ENCODE results near the gene CUL4A.

CUL4A gene

DNA sequence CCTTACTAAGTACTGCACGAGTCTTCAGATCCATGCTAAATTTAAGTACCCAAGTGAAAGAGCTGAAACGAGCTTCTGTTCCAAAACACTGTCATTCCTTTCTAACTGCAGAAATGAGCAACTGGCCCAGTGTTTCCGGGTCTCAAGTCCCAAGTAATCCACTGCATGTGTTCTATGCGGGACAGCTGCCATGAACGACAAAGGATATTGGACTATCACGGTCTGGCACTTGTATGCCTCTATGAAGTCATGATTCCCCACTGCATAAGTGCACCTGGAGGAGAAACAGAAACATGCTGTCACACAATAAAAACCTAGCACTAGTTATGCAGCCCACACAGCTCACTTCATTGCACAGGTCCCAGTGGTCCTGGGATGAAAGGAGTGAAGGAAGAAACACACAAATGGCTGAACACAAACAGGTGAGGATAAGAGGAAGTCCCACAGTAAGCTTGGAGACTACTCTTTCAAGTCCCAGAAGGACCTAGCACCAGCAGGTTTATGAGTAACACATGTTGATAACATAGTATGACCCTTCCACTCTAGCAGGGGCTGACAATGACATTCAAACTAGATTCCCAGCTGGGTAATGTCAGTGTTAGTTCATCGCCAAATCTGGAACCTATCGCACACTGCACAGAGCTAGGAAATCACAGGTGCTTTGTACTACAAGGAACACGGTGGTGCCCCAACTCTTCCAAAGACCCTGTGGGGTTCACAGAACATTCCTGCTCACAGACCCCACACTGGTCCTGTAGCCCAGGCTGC, 12.3 kb upstream of the CUL4A start:
- H3K36me3 ChIP-seq (ENCODE audit: insufficient read depth, low read depth, low read length), result peaks cover 82% of the 10 kb centered on the region
- H3K4me1 ChIP-seq (ENCODE audit: insufficient read depth, low read length), result no peaks in the 10 kb centered on the region
- H3K27me3 ChIP-seq (ENCODE audit: insufficient read depth, low read length), result no peaks in the 10 kb centered on the region
- H3K9ac ChIP-seq (ENCODE audit: low read depth, low read length), result no peak overlapping the region
- no peak overlapping the region for H3K27ac ChIP-seq (ENCODE audit: low read length)
- H3K4me3 ChIP-seq (ENCODE audit: low read length), result no peak overlapping the region
- no peaks in the 10 kb centered on the region for H3K9me3 ChIP-seq (ENCODE audit: insufficient read depth, low read depth, low read length)

DNA sequence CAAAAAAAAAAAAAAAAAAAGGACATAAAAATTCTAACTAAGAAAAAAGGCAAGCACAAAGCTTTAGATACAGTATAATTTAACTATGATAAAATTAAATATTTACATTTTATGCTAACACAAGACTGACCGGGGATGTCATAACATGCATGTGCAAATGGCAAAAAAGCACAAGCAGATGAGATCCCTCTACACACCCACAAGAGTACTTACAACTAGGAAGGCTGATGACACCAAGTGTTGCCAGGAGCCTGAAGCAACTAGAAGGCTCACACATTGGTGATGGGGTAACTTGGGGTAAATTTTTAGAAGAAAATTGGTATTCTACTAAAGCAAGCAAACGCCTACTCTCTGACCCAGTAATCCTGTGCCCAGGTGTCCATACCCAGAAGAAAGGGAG, 7.6 kb upstream of the CUL4A start:
- peaks cover 74% of the 10 kb centered on the region for H3K36me3 ChIP-seq (ENCODE audit: insufficient read depth, low read depth, low read length)
- H3K27me3 ChIP-seq (ENCODE audit: insufficient read depth, low read length), result no peaks in the 10 kb centered on the region
- no peak overlapping the region for H3K27ac ChIP-seq (ENCODE audit: low read length)
- H3K4me3 ChIP-seq (ENCODE audit: low read length), result no peak overlapping the region
- no peak overlapping the region for H3K9ac ChIP-seq (ENCODE audit: low read depth, low read length)
- no peaks in the 10 kb centered on the region; the same call in 1 of the 2 replicates for H3K4me1 ChIP-seq (ENCODE audit: insufficient read depth, low read length)
- H3K9me3 ChIP-seq (ENCODE audit: insufficient read depth, low read depth, low read length), result no peaks in the 10 kb centered on the region

- peaks cover 66% of the 10 kb centered on the region for H3K36me3 ChIP-seq (ENCODE audit: insufficient read depth, low read depth, low read length)
- no peak overlapping the region for H3K4me3 ChIP-seq (ENCODE audit: low read length)
- no peak overlapping the region for H3K27ac ChIP-seq (ENCODE audit: low read length)
- H3K27me3 ChIP-seq (ENCODE audit: insufficient read depth, low read length), result no peaks in the 10 kb centered on the region
- H3K4me1 ChIP-seq (ENCODE audit: insufficient read depth, low read length), result peaks cover 4% of the 10 kb centered on the region
- no peaks in the 10 kb centered on the region for H3K9me3 ChIP-seq (ENCODE audit: insufficient read depth, low read depth, low read length)
- H3K9ac ChIP-seq (ENCODE audit: low read depth, low read length), result no peak overlapping the region; the same call in 1 of the 2 replicates
Observed at GRCh38 chr13:113202912-113203311, 6.5 kb upstream of the CUL4A start.

DNA sequence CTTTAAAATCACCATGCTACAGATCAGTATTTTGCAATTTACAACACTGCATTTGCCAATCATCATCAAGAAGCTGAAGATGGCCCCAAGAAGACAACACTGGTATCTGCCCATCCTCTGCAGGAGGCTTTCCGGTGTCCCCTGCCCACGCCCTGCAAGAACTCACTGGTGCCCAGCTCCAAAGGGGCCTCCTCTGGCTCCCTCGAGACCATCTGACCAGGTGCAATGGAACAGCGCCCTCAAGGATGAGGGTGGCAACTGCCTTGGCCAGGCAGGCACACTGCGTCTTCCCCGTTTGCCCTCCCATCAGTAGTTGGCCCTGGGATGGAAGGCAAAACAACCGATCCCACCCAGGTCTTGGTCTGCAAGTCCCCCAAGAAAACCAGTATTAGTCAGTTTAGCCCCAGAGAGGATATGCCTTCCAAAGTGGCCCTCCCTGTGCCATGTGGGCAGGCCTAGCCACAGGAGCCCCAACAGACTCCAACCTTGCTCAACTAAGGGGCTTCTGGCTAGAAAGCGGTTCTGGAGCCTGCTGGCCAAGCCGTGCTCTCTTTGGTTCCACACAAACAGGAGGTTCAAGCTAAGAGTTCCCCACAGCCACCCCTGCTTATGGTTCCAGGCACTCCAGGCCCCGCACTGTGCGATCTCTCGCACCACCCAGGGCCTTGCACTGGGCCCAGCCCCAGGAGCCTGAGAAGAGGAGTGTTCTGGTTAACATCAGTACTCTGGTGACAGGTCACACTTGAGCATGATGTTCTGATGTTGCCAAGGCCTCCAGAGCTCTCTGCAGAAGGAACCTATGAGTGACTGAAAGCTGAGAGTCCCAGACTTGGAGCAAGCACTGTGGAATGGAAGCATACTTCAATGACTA, 5.7 kb upstream of the CUL4A start:
- Histone ChIP-seq H3K27ac (ENCODE audit: low read length) (no peak overlapping the region), H3K36me3 (ENCODE audit: insufficient read depth, low read depth, low read length) (peaks cover 58% of the 10 kb centered on the region), H3K4me1 (ENCODE audit: insufficient read depth, low read length) (peaks cover 4% of the 10 kb centered on the region), H3K9me3 (ENCODE audit: insufficient read depth, low read depth, low read length) (no peaks in the 10 kb centered on the region), H3K9ac (ENCODE audit: low read depth, low read length) (no peak overlapping the region), H3K4me3 (ENCODE audit: low read length) (no peak overlapping the region), H3K27me3 (ENCODE audit: insufficient read depth, low read length) (no peaks in the 10 kb centered on the region)

GRCh38 chr13:113204378-113204734, 5.1 kb upstream of the CUL4A start:
- Histone ChIP-seq H3K4me1 (ENCODE audit: insufficient read depth, low read length) (peaks cover 4% of the 10 kb centered on the region), H3K27me3 (ENCODE audit: insufficient read depth, low read length) (no peaks in the 10 kb centered on the region), H3K27ac (ENCODE audit: low read length) (no peak overlapping the region), H3K9me3 (ENCODE audit: insufficient read depth, low read depth, low read length) (no peaks in the 10 kb centered on the region), H3K36me3 (ENCODE audit: insufficient read depth, low read depth, low read length) (peaks cover 51% of the 10 kb centered on the region), H3K4me3 (ENCODE audit: low read length) (no peak overlapping the region), H3K9ac (ENCODE audit: low read depth, low read length) (no peak overlapping the region)

DNA sequence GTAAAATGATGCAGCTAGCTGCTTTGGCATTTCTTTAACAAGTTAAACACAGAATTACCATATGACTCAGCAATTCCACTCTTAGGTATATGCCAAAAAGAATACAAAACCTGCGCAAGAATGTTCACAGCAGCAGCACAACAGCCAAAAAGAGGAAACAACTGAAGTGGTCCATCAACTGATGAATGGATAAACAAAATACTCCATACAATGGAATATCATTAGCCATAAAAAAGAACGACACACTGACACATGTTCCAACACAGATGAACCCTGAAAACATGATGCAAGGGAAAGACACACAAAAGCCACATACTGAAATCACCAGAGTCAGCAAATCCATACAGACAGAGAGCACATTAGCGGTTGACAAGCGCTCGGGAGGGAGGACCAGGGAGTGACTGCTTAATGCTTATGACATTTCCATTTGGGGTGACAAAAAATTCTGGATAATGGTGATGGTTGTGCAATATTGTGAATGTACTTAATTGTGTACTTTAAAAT, 3.9 kb upstream of the CUL4A start:
- Histone ChIP-seq H3K36me3 (ENCODE audit: insufficient read depth, low read depth, low read length) (peaks cover 40% of the 10 kb centered on the region; the same call in 1 of the 2 replicates), H3K27ac (ENCODE audit: low read length) (no peak overlapping the region), H3K4me3 (ENCODE audit: low read length) (no peak overlapping the region), H3K27me3 (ENCODE audit: insufficient read depth, low read length) (no peaks in the 10 kb centered on the region), H3K9me3 (ENCODE audit: insufficient read depth, low read depth, low read length) (no peaks in the 10 kb centered on the region), H3K9ac (ENCODE audit: low read depth, low read length) (no peak overlapping the region), H3K4me1 (ENCODE audit: insufficient read depth, low read length) (peaks cover 6% of the 10 kb centered on the region)

DNA sequence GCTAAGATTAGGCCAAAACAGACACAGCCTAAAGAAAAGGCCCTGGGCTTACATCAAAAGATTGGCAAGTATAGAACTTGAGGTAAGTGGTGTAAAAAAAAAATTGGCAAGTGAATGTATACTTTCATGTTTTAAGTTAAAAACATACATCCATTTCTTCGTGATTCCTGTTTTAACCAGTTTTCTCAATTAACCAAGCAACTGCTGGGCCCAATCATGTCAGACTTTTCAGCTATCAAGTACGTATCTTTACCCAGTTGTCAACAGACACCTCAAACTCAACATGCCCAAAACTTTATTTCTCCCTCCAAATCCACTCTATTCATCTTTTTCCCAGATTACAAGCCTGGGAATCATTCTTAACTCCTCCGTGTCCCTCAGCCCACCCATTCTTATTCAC, 2.0 kb upstream of the CUL4A start:
- H3K4me3 ChIP-seq (ENCODE audit: low read length), result peak overlapping the region; percentile 86
- H3K27me3 ChIP-seq (ENCODE audit: insufficient read depth, low read length), result no peaks in the 10 kb centered on the region
- H3K36me3 ChIP-seq (ENCODE audit: insufficient read depth, low read depth, low read length), result peaks cover 55% of the 10 kb centered on the region
- no peaks in the 10 kb centered on the region for H3K9me3 ChIP-seq (ENCODE audit: insufficient read depth, low read depth, low read length)
- peak overlapping the region; percentile 83 for H3K9ac ChIP-seq (ENCODE audit: low read depth, low read length)
- H3K4me1 ChIP-seq (ENCODE audit: insufficient read depth, low read length), result peaks cover 12% of the 10 kb centered on the region
- H3K27ac ChIP-seq (ENCODE audit: low read length), result no peak overlapping the region

DNA sequence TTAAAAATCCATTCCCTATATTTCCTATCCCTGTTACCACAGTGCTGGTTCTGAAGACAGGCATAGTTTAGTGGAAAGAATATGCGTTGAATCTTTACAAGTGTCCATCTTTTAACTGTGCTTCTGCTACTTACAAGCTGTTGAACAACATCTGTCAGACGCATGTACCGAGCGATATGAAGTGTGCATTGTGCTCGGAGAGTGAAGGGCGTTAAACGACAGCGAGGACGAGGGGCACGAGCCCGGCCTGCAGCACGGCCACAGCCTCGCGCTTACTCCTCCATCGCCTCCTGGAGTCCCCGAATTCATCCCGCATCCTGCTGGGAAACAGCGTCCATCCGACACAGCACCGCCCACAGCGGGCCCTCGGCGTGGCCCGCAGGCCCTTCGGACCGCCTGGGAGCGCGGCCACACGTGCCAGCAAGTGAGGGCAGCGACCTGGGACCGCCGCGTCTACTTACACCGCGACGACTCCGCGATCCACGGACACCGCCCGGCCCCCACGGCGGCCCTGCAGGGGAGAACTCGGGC, 1.5 kb upstream of the CUL4A start:
- H3K27me3 ChIP-seq (ENCODE audit: insufficient read depth, low read length), result no peaks in the 10 kb centered on the region
- H3K4me3 ChIP-seq (ENCODE audit: low read length), result peak overlapping the region; percentile 86
- no peaks in the 10 kb centered on the region for H3K9me3 ChIP-seq (ENCODE audit: insufficient read depth, low read depth, low read length)
- peaks cover 12% of the 10 kb centered on the region for H3K4me1 ChIP-seq (ENCODE audit: insufficient read depth, low read length)
- no peak overlapping the region for H3K27ac ChIP-seq (ENCODE audit: low read length)
- peak overlapping the region; percentile 83 for H3K9ac ChIP-seq (ENCODE audit: low read depth, low read length)
- peaks cover 54% of the 10 kb centered on the region for H3K36me3 ChIP-seq (ENCODE audit: insufficient read depth, low read depth, low read length)

DNA sequence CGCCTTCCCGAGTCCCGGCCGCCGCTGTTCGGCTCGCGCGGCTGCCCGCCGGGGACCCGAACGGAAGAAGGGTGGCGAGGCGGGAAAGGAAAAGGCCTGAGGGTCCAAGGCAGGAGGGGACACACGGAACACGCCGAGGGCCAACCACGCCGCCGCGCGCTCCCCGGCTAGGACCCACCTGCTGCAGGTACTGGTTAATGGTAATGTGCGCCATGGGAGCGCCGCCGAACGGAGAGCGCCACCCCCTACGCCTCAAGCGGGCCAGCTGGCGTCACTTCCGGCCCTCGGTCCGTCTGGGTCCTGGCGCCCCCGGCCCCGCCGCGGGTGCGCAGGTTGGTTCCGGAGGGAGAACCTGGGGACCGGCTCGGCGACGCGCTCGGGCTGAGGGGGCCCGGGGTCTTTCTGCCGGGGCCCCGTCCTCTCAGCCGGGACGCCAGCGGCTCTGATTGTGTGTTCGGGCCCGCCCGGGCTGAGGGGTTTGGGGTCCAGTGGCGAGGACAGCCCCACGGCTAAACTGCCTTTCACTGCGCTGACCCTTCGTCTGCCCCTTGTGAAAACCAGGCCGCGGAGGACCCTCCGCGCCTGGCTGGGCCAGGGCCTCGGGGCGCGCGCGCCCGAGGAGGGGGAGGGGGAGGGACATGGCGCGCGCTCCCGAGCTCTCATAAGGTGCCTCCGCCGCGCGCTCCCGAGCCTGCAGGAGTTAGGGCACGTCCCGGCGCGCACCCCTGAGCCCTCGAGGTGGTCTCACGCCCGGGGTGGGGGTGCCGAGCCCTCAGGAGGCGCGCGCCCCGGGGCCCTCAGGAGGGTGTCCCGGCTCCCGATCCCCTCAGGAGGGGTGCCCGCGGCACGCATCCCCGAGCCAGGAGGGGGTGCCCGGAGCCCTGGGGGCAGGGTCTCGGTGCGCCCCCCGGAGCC, 735 bp upstream of the CUL4A start, which contains the start of gene PCID2:
TSS of gene PCID2 (minus strand) at position 249 of the 915 bp plus-strand sequence. CDS start at position 214, 35 bp downstream.
- Histone ChIP-seq H3K27ac (ENCODE audit: low read length) (peak within 1 kb of the TSS; percentile 84), H3K9me3 (ENCODE audit: insufficient read depth, low read depth, low read length) (no peaks in the 10 kb centered on the region), H3K4me3 (ENCODE audit: low read length) (peak within 1 kb of the TSS; percentile 86), H3K4me1 (ENCODE audit: insufficient read depth, low read length) (peaks cover 12% of the 10 kb centered on the region), H3K36me3 (ENCODE audit: insufficient read depth, low read depth, low read length) (peaks cover 52% of the 10 kb centered on the region), H3K9ac (ENCODE audit: low read depth, low read length) (peak within 1 kb of the TSS; percentile 84), H3K27me3 (ENCODE audit: insufficient read depth, low read length) (no peaks in the 10 kb centered on the region)

DNA sequence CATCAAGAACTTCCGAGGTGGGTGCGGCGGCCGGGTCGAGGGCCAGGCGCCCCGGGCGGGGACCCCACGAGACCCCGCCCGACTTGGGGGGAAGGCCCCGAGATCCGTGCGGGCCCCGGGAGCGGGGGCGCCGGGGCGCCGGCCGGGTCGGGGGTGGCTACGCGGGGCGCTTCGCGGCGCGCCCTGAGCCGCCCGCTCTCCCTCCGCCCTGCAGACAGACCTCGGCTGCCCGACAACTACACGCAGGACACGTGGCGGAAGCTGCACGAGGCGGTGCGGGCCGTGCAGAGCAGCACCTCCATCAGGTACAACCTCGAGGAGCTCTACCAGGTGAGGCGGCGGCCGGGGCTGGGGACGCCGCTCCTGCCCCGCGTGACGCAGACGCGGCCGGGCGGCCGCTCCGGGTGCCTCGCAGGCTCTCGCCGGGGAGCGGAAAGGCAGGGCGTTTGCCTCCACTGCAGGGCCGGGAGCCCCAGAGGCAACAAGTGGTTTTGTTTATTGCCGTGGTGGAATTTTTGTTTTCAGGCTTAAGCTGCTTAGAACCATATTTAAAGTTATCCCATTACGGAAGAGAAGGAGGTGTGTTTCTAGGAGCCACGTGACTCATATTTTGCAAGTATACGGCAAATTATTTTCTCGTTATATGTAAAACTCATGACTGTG, 477 bp downstream of the CUL4A start:
- Histone ChIP-seq H3K4me1 (ENCODE audit: insufficient read depth, low read length) (peaks cover 12% of the 10 kb centered on the region), H3K9me3 (ENCODE audit: insufficient read depth, low read depth, low read length) (no peaks in the 10 kb centered on the region), H3K27me3 (ENCODE audit: insufficient read depth, low read length) (no peaks in the 10 kb centered on the region), H3K36me3 (ENCODE audit: insufficient read depth, low read depth, low read length) (peaks cover 45% of the 10 kb centered on the region), H3K9ac (ENCODE audit: low read depth, low read length) (peak overlapping the region; percentile 84), H3K4me3 (ENCODE audit: low read length) (peak overlapping the region; percentile 82), H3K27ac (ENCODE audit: low read length) (peak overlapping the region; percentile 56)
